K562 (cell line): ENCODE measurements around the gene MINPP1. TPM values are rescaled to one million over a fixed set of nuclear protein-coding genes. Genes with fewer than 3 reads are reported as not detected.

Experiments used
- CEBPG ChIP-seq, 3 experiments: fragments of 200-800 bp in 1 of 3; sonication (Bioruptor generic) in 1 of 3; sonication (generic) in 1 of 3; formaldehyde crosslinking in 1 of 3; IDR thresholded peaks in 2 of 3; conservative IDR thresholded peaks in 1 of 3; 2 replicates each; pipeline versions ENCODE4 v1.6.1 to v1.8.0; 2016 to 2022; ENCODE audit warnings: missing compliant biosample characterization in 2 of 3, missing genetic modification characterization in 2 of 3, mild to moderate bottlenecking in 1 of 3, missing genetic modification reagents in 1 of 3
- CREB1 ChIP-seq, 2 experiments: sonication (generic) in 1 of 2; formaldehyde crosslinking in 1 of 2; IDR thresholded peaks; 2 replicates each; pipeline versions ENCODE4 v1.6.1 to v1.8.0; 2012 to 2022; ENCODE audit warnings: inconsistent platforms in 1 of 2, mild to moderate bottlenecking in 1 of 2, missing genetic modification reagents in 1 of 2, moderate library complexity in 1 of 2
- KLF16 ChIP-seq: IDR thresholded peaks from 2 replicates; pipeline ENCODE4 v1.6.1; 2016; ENCODE audit warnings: antibody characterized with exemption
- MCM5 ChIP-seq: fragments of 450-650 bp; IDR thresholded peaks from 2 replicates; pipeline ENCODE4 v1.6.1; 2016; ENCODE audit warnings: low read depth
- MLX ChIP-seq, 2 experiments: fragments of 450-650 bp in 1 of 2; sonication (generic) in 1 of 2; formaldehyde crosslinking; conservative IDR thresholded peaks; 2 replicates each; pipeline versions ENCODE4 v1.4.0 to v1.8.1; 2020 to 2022; ENCODE audit warnings: mild to moderate bottlenecking in 1 of 2, missing genetic modification reagents in 1 of 2
- NRF1 ChIP-seq, 2 experiments: fragments of 450-650 bp; IDR thresholded peaks in 1 of 2; conservative IDR thresholded peaks in 1 of 2; 2 replicates each; pipeline ENCODE4 v1.6.1; 2014; ENCODE audit warnings: mild to moderate bottlenecking in 2 of 2
- POLR3A ChIP-seq: IDR thresholded peaks from 2 replicates; pipeline ENCODE4 v1.6.1; 2011; ENCODE audit warnings: borderline replicate concordance, mild to moderate bottlenecking, moderate library complexity; ENCODE audit not compliant: insufficient read length, insufficient read depth; ENCODE audit errors: extremely low read depth
- PPARD ChIP-seq: fragments of 250-450 bp; sonication (Bioruptor Pico); IDR thresholded peaks from 2 replicates; pipeline ENCODE4 v1.8.0; 2022; ENCODE audit warnings: inconsistent platforms, mild to moderate bottlenecking, moderate library complexity
- RCOR1 ChIP-seq, 2 experiments: IDR thresholded peaks; 2 replicates each; pipeline ENCODE4 v1.6.1; 2012; ENCODE audit warnings: low read depth in 2 of 2, low read length in 2 of 2, borderline replicate concordance in 1 of 2, improper control_type of control experiment in 1 of 2
- RERE ChIP-seq: sonication (generic); formaldehyde crosslinking; IDR thresholded peaks from 2 replicates; pipeline ENCODE4 v1.8.0; 2023; ENCODE audit warnings: missing genetic modification reagents, mild to moderate bottlenecking, borderline replicate concordance
- SMAD2 ChIP-seq: fragments of 150-350 bp; IDR thresholded peaks from 2 replicates; pipeline ENCODE4 v1.6.1; 2014; ENCODE audit warnings: low read depth, mild to moderate bottlenecking, low read length
- ZNF695 ChIP-seq: fragments of 450-650 bp; formaldehyde crosslinking; IDR thresholded peaks from 2 replicates; pipeline ENCODE4 v1.4.0; 2020; ENCODE audit warnings: mild to moderate bottlenecking, moderate library complexity
- polyA plus RNA-seq, 8 experiments: library from polyadenylated mRNA; depleted of rRNA in 4 of 8; stranded (reverse) in 5 of 8; unstranded in 3 of 8; fragments of >200 nt; fragmentation: Nextera tagmentation in 2 of 8; fragmentation: Illumina TruSeq in 1 of 8; extraction: Ambion mirVana in 2 of 8; extraction: Trizol in 1 of 8; gene quantifications; 2 replicates each; pipeline versions ENCODE4 v1.2.1 to v1.2.3, GENCODE V29; 2011 to 2014; ENCODE audit warnings: inconsistent platforms in 1 of 8, missing spikeins in 1 of 8
- total RNA-seq, 7 experiments: library from RNA; depleted of rRNA in 6 of 7; stranded (reverse); fragments of >200 nt in 6 of 7; fragmentation: Illumina TruSeq in 2 of 7; extraction: Trizol in 2 of 7; gene quantifications; 2 replicates each; pipeline versions ENCODE4 v1.2.1 to v1.2.3, GENCODE V29; 2011 to 2021; ENCODE audit warnings: low replicate concordance in 1 of 7
- TF ChIP-seq, protein P1 (sequence below): fragments of 200-400 bp; formaldehyde crosslinking; IDR thresholded peaks from 2 replicates; pipeline ENCODE4 v1.6.1; 2017; ENCODE audit warnings: mild to moderate bottlenecking, low read depth, low read length, moderate library complexity
- TF ChIP-seq, protein P2 (sequence below): IDR thresholded peaks from 2 replicates; pipeline ENCODE4 v1.6.1; 2014; ENCODE audit warnings: antibody characterized with exemption
- TF ChIP-seq, protein P3 (sequence below): sonication (generic); formaldehyde crosslinking; IDR thresholded peaks from 2 replicates; pipeline ENCODE4 v1.8.0; 2023; ENCODE audit warnings: mild to moderate bottlenecking, missing genetic modification reagents

Gene MINPP1
- total and polyA plus RNA-seq, 9 of the 15 experiments (the other 6 are each of a cell fraction or from before 2014, with no cell fraction given) = 11.5 to 44.5 (median 27.1) TPM

DNA sequence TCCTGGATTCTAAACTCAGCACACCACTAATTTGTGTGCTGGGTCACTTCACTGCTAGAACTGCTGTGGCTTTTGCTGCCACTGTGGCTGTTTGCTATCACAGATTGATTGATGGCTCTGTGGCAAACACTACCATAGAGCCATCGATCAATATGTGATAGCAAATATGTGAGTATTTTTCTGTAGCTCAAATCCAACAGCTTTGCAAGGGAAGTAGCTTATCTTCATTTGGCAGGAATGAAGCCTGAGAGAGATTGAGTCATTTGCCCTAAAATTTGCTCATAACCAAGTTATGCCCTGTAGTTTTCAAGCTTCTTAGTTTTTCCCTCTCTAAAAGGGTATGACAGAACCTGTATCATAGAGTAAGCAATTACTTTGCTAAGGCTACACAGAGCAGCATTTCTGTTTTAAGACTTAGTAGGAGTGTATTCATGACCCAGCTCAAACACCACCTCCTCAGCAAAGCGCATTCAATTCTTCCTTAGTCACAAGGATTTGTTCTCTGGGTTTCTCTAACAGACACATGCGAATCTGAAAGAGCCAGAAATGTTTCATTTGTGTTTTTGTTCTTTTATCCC lies 43.1 kb downstream of the MINPP1 start (continued):
- TF ChIP-seq CREB1 (IDR thresholded peaks at IDR 0.05) (no peak; the same call in 1 of the 2 replicates), CREB1 (CRISPR knock-in tag; IDR thresholded peaks at IDR 0.05) (no peak), POLR3A (no peak), MCM5 (no peak), SMAD2 (no peak), ZNF695 (CRISPR knock-in tag) (no peak), RCOR1 (IDR thresholded peaks at IDR 0.05; ENCODE audit: borderline replicate concordance in 1 of 2, low read depth in 2 of 2, low read length in 2 of 2) (peak in 1 of 2 experiments; percentile 10; a peak in 1 of 4 replicates), NRF1 (conservative IDR thresholded peaks at IDR 0.05 in 1 of 2, IDR thresholded peaks at IDR 0.05 in 1 of 2) (no peak), KLF16 (no peak), PPARD (CRISPR knock-in tag) (no peak), MLX (CRISPR knock-in tag; conservative IDR thresholded peaks at IDR 0.05) (no peak), CEBPG (CRISPR knock-in tag; IDR thresholded peaks at IDR 0.05) (no peak), CEBPG (tag; conservative IDR thresholded peaks at IDR 0.05 in 1 of 2, IDR thresholded peaks at IDR 0.05 in 1 of 2) (peak in 1 of 2 experiments; percentile 61; a peak in 2 of 4 replicates), RERE (CRISPR knock-in tag) (no peak)
- TF ChIP-seq, protein P1, sequence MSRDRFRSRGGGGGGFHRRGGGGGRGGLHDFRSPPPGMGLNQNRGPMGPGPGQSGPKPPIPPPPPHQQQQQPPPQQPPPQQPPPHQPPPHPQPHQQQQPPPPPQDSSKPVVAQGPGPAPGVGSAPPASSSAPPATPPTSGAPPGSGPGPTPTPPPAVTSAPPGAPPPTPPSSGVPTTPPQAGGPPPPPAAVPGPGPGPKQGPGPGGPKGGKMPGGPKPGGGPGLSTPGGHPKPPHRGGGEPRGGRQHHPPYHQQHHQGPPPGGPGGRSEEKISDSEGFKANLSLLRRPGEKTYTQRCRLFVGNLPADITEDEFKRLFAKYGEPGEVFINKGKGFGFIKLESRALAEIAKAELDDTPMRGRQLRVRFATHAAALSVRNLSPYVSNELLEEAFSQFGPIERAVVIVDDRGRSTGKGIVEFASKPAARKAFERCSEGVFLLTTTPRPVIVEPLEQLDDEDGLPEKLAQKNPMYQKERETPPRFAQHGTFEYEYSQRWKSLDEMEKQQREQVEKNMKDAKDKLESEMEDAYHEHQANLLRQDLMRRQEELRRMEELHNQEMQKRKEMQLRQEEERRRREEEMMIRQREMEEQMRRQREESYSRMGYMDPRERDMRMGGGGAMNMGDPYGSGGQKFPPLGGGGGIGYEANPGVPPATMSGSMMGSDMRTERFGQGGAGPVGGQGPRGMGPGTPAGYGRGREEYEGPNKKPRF = no peak
- TF ChIP-seq, protein P2, sequence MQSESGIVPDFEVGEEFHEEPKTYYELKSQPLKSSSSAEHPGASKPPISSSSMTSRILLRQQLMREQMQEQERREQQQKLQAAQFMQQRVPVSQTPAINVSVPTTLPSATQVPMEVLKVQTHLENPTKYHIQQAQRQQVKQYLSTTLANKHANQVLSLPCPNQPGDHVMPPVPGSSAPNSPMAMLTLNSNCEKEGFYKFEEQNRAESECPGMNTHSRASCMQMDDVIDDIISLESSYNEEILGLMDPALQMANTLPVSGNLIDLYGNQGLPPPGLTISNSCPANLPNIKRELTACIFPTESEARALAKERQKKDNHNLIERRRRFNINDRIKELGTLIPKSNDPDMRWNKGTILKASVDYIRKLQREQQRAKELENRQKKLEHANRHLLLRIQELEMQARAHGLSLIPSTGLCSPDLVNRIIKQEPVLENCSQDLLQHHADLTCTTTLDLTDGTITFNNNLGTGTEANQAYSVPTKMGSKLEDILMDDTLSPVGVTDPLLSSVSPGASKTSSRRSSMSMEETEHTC = no peak
- TF ChIP-seq, protein P3, sequence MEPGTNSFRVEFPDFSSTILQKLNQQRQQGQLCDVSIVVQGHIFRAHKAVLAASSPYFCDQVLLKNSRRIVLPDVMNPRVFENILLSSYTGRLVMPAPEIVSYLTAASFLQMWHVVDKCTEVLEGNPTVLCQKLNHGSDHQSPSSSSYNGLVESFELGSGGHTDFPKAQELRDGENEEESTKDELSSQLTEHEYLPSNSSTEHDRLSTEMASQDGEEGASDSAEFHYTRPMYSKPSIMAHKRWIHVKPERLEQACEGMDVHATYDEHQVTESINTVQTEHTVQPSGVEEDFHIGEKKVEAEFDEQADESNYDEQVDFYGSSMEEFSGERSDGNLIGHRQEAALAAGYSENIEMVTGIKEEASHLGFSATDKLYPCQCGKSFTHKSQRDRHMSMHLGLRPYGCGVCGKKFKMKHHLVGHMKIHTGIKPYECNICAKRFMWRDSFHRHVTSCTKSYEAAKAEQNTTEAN (CRISPR knock-in tag) = no peak
